NT2/D1 (cell line): ENCODE measurements around the gene THOC5.
A peak's percentile ranks its signal among the peaks of the same experiment; 100 is the strongest.
"Not testable (repeated sequence)": the region's sequence is repeated elsewhere in the genome, so short reads cannot be mapped to it uniquely, and the experiment has no call there.

ENCODE experiments used
- DNase-seq: peaks from one replicate; pipeline ENCODE4 v3.0.0-alpha.2; 2011; ENCODE audit warnings: low read depth, low spot score
- H3K27me3 ChIP-seq: 2 replicates; pipeline ENCODE4 v1.6.0; 2011; ENCODE audit warnings: mild to moderate bottlenecking; ENCODE audit not compliant: insufficient read length, insufficient read depth
- H3K36me3 ChIP-seq: 2 replicates; pipeline ENCODE4 v1.6.1; 2011; ENCODE audit warnings: mild to moderate bottlenecking, low read length, mixed read lengths; ENCODE audit not compliant: insufficient read depth, insufficient read length
- H3K4me1 ChIP-seq: 2 replicates; pipeline ENCODE4 v1.5.1; 2011; ENCODE audit not compliant: insufficient read depth, insufficient read length
- H3K4me3 ChIP-seq: 2 replicates; pipeline ENCODE4 v1.5.1; 2011; ENCODE audit warnings: low read depth; ENCODE audit not compliant: insufficient read length
- H3K9ac ChIP-seq: 2 replicates; pipeline ENCODE4 v1.6.0; 2011; ENCODE audit warnings: low read depth; ENCODE audit not compliant: insufficient read length
- H3K9me3 ChIP-seq: 2 replicates; pipeline ENCODE4 v1.5.1; 2011; ENCODE audit warnings: mild to moderate bottlenecking, low read length; ENCODE audit not compliant: insufficient read depth
- SUZ12 ChIP-seq: IDR thresholded peaks from 2 replicates; pipeline ENCODE4 v1.6.1; 2011; ENCODE audit not compliant: insufficient read length, insufficient read depth; ENCODE audit errors: extremely low read depth
- YY1 ChIP-seq: IDR thresholded peaks from 2 replicates; pipeline ENCODE4 v1.6.1; 2011; ENCODE audit not compliant: insufficient read length, insufficient read depth
- ZNF274 ChIP-seq: IDR thresholded peaks from 2 replicates; pipeline ENCODE4 v1.6.1; 2011; ENCODE audit warnings: mild to moderate bottlenecking, low read depth, low read length

The THOC5 gene

DNA sequence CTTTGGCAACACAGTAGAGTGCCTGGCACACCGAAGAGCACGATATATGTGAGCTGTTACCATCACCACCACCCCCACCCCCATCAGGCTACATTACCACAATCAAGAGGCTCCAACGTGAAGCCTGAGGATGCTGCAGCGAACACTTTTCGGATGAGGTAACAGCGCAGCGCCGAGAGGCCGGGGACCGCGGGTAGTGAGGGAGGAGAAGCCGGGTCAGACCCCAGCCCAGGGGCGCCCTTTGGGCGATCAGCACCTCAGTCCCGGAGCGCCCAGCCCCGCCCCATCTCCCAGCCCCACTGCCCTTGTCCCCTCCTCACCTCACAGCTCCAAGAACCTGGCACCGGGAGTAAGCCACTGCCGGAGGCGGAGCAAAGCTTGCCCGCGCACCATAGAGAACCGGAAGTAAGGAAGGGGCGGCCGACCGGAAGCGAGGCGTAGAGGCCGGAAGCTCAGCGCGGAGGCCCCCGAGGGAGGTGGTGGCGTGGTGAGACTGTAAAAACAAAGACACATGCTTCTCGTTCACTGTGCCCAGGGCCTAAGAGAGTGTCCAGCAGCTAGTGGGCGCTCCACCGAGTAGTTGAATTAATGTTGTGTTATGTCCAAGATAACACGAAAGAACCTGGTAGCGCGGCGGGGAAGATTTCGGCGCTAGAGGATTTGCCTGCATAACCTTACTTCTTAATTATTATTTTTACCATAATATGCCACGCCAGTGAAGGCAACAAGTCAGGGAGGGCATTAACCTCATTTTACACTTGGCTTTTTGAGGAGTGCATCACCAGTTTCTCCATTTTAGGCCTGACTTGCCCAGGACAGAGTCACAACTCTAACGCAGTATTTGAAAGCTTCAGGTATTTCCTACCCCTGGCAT lies at the start of gene THOC5:
Gene THOC5 (minus strand): TSS at position 407 of the 874 bp plus-strand sequence. CDS start 4,610 bp downstream, outside the sequence.
- peak; percentile 81 for DNase-seq

DNA sequence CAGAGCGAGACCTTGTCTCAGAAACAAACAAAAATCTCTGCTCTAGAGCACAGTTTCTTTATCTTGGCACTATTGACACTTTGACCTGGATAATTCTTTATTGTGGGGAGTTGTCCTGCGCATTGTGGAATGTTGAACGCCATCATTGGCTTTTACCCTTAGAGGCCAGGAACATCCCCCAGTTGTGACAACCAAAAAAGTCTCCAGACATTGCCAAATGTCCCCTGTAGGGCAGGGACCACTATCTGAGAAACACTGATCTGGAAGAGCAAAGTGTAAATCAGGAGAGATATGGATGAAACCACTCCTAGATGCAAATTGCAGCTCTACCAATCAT lies 45.1 kb upstream of the THOC5 start:
- Histone ChIP-seq H3K36me3 (no peaks in the 10 kb centered on the region), H3K4me3 (no peak overlapping the region), H3K9me3 (no peaks in the 10 kb centered on the region; the same call in 1 of the 2 replicates), H3K4me1 (no peaks in the 10 kb centered on the region), H3K9ac (no peak overlapping the region), H3K27me3 (no peaks in the 10 kb centered on the region)
- TF ChIP-seq YY1 (no peak), ZNF274 (no peak), SUZ12 (no peak)
- no peak for DNase-seq

More for the DNA sequence above, at the start of gene THOC5:
- Histone ChIP-seq H3K4me1 (no peaks in the 10 kb centered on the region), H3K27me3 (no peaks in the 10 kb centered on the region), H3K4me3 (peak within 1 kb of the TSS; percentile 94), H3K9ac (peak within 1 kb of the TSS; percentile 90), H3K9me3 (peaks cover 6% of the 10 kb centered on the region; the same call in 1 of the 2 replicates), H3K36me3 (peaks cover 58% of the 10 kb centered on the region)
- no peak for TF ChIP-seq ZNF274
- TF ChIP-seq YY1, result no peak
- no peak for TF ChIP-seq SUZ12

DNA sequence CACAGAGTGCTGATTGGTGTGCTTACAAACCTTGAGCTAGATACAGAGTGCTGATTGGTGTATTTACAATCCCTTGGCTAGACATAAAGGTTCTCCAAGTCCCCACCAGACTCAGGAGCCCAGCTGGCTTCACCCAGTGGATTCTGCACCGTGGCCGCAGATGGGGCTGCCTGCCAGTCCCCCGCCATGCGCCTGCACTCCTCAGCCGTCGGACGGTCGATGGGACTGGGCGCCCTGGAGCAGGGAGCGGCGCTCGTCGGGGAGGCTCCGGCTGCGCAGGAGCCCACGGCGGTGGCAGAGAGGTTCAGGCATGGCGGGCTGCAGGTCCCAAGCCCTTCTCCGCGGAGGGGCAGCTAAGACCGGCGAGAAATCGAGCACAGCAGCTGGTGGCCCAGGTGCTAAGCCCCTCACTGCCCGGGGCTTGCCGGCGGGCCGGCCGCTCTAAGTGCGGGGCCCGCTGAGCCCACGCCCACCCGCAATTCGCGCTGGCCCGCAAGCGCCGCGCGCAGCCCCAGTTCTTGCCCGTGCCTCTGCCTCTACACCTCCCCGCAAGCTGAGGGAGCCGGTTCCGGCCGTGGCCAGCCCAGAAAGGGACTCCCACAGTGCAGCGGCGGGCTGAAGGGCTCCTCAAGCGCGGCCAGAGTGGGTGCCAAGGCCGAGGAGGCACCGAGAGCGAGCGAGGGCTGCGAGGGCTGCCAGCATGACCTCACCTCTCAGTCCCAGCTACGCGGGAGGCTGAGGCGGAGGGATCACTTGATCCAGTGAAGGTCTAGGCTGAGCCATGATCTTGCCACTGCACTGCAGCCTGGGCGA lies 44.5 kb upstream of the THOC5 start:
- not testable (repeated sequence) for H3K4me3 ChIP-seq, H3K9me3 ChIP-seq, DNase-seq, H3K27me3 ChIP-seq, H3K9ac ChIP-seq, H3K4me1 ChIP-seq, H3K36me3 ChIP-seq

DNA sequence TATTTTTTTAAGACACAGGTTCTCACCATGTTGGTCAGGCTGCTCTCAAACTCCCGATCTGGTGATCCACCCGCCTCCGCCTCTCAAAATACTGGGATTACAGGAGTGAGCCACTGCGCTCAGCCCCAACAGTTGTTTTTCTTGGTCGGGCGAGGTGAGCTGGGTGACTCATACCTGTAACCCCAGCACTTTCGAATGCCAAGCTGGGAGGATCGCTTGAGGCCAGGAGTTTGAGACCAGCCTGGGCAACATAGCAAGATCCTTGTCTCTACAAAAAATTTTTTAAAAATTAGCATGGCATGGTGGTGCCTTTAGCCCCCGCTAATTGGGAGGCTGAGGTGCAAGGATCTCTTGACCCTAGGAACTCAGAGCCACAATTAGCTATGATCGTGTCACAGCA lies 42.9 kb upstream of the THOC5 start:
- Histone ChIP-seq H3K4me3 (no peak overlapping the region), H3K27me3 (no peaks in the 10 kb centered on the region), H3K36me3 (no peaks in the 10 kb centered on the region), H3K4me1 (no peaks in the 10 kb centered on the region), H3K9me3 (no peaks in the 10 kb centered on the region; the same call in 1 of the 2 replicates), H3K9ac (no peak overlapping the region)
- no peak for DNase-seq
- TF ChIP-seq ZNF274, result no peak

DNA sequence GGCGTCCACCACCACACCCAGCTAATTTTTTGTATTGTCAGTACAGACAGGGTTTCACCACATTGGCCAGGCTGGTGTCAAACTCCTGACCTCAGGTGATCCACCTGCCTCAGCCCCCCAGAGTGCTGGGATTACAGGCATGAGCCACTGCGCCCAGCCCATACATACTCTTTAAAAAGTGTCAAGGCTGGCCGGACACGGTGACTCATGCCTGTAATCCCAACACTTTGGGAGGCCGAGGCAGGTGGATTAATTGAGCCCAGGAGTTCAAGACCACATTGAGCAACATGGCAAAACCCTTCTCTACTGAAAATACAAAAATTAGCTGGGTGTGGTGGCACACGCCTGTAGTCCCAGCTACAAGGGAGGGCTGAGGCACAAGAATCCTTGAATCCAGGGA lies 40.9 kb upstream of the THOC5 start:
- H3K9me3 ChIP-seq, H3K4me1 ChIP-seq, H3K27me3 ChIP-seq: not testable (repeated sequence)

DNA sequence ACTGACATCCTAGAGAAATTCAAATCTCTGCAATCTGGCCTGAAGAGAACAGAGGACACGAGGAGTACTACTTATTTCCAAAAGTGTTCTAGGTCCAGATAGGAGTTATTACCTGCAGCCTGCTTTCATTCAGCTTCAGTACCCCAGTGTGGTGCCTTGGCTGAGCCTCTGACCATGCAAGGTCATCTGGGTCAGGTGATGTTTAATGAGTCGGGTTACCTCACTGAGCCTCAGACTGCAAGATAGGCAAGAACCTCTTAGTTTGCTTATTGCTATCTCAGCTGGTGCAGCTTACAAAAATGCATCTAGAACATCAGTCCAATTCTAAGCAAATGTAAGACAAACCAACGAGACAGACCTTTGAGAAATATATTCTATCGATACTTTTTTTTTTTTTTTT lies 40.4 kb upstream of the THOC5 start:
- no peaks in the 10 kb centered on the region; the same call in 1 of the 2 replicates for H3K9me3 ChIP-seq
- TF ChIP-seq YY1, result no peak
- no peak for TF ChIP-seq ZNF274
- TF ChIP-seq SUZ12, result no peak
- H3K36me3 ChIP-seq, result no peaks in the 10 kb centered on the region
- no peak overlapping the region for H3K9ac ChIP-seq
- no peaks in the 10 kb centered on the region for H3K27me3 ChIP-seq
- DNase-seq, result no peak
- no peaks in the 10 kb centered on the region for H3K4me1 ChIP-seq
- no peak overlapping the region for H3K4me3 ChIP-seq

More for the DNA sequence above, 40.9 kb upstream of the THOC5 start:
- H3K4me3 ChIP-seq, H3K9ac ChIP-seq, H3K36me3 ChIP-seq, DNase-seq: not testable (repeated sequence)

DNA sequence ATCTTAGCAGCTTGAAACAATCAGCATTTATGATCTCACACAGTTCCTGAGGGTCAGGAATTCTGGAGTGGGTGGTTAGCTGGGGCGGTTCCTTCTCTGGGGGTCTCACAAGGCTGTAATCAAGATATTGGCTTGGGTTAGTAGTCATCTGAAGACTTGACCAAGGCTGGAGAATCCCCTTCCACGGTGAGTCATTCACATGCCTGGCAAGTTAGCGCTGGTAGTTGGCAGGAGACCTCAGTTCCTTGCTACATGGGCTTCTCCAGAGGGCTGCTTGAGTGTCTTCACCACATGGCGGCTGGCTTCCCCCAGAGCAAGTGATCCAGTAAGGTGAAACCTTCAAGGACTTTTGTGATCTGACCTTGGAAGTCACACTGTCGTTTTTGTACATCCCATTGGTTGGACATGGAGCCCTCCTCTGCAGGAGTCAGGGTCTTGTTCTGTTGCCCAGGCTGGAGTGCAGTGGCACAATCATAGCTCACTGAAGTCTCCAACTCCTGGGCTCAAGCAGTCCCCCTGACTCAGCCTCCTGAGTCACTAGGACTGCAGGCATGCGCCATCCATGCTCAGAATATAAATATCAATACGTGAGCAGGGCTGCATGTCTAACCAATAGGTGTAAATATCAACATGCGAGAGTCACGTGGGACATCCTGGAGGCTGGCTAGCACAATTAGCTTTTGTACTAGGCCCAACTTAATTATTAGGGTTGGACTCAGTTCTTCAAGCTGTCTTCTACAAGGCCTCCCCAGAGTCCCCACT lies 34.6 kb upstream of the THOC5 start:
- no peak for DNase-seq
- Histone ChIP-seq H3K36me3 (no peaks in the 10 kb centered on the region), H3K9ac (no peak overlapping the region), H3K27me3 (no peaks in the 10 kb centered on the region), H3K9me3 (no peaks in the 10 kb centered on the region), H3K4me1 (no peaks in the 10 kb centered on the region), H3K4me3 (no peak overlapping the region)
- TF ChIP-seq SUZ12 (no peak), YY1 (no peak), ZNF274 (no peak)

DNA sequence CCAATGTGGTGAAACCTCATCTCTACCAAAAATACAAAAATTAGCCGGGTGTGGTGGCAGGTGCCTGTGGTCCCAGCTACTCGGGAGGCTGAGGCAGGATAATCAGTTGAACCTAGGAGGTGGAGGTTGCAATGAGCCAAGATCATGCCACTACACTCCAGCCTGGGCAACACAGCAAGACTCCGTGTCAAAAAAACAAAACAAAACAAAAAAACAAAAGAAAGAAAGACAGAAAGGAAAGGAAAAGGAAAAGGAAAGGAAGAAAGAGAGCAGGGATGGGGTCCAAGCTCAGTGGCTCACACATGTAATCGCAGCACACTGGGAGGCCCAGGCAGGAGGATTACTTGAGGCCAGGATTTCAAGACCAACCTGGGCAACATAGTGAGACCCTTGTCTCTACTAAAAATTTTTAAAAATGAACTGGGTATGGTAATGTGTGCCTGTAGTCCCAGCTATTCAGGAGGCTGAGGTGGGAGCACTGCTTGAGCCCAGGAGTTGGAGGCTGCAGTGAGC lies 32.7 kb upstream of the THOC5 start:
- not testable (repeated sequence) for H3K4me3 ChIP-seq, H3K9ac ChIP-seq, H3K36me3 ChIP-seq, H3K9me3 ChIP-seq, H3K4me1 ChIP-seq, DNase-seq, H3K27me3 ChIP-seq
